Measurements from ENCODE around the gene ZMIZ1.

GRCh38 chr10:79048639-79049550, 19.9 kb upstream of the ZMIZ1 start:
- TF ChIP-seq CTCF (IDR thresholded peaks at IDR 0.05) (no peak), POLR2A (IDR thresholded peaks at IDR 0.05) (no peak)

Data from adrenal gland (tissue), 5 donors.